ENCODE measurements around the gene SMPDL3A. TPM values are rescaled to one million over a fixed set of nuclear protein-coding genes. Genes with fewer than 3 reads are reported as not detected.

The SMPDL3A gene
- total RNA-seq, 1 experiment from 2014 or later: 0.59 TPM

DNA sequence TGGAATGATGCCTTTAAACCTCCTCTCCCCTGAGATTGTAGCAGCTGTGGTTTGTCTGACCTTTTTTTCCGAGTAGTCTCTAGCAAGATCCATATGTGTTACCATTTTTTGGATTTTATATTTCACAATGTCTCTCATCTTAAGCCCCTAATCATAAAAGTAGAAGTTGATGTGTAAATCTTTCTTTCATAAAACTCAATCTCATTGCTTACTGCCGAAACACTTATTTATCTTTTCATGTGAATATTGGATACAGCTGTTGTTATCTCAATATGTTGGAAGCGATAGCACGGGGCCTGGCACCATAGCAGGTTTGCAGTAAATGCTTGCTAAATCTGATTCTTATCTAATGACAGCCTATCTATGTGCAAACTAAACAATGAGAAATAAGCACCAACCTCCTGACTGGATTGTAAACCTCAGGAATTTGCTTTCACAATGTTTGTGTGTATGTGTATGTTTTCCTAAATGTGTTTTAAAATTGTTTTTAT lies 14.2 kb downstream of the SMPDL3A start:
- no peaks in the 10 kb centered on the region for H3K23me2 ChIP-seq (ENCODE audit: insufficient read length, low read depth, low read length, poor library complexity, severe bottlenecking)
- no peak overlapping the region for H4K91ac ChIP-seq (ENCODE audit: insufficient read length, low read depth, low read length)
- no peak overlapping the region for H3K9ac ChIP-seq (ENCODE audit: extremely low read depth, insufficient read length, low read length)
- no peaks in the 10 kb centered on the region for H3K27me3 ChIP-seq (ENCODE audit: insufficient read depth, low read length)
- H3K4me1 ChIP-seq (ENCODE audit: insufficient read depth, low read length): no peaks in the 10 kb centered on the region
- no peak overlapping the region for H3K23ac ChIP-seq (ENCODE audit: insufficient read length, low read depth, low read length)
- no peak overlapping the region for H3K14ac ChIP-seq (ENCODE audit: insufficient read depth, low read length)
- H3K79me2 ChIP-seq (ENCODE audit: insufficient read depth, low read length): no peaks in the 10 kb centered on the region
- H4K20me1 ChIP-seq (ENCODE audit: control insufficient read depth, insufficient read depth, insufficient read length): no peaks in the 10 kb centered on the region
- no peak overlapping the region for H3K56ac ChIP-seq (ENCODE audit: insufficient read length, low read depth, low read length)
- Mint-ChIP-seq H3K9me3 (no peaks in the 10 kb centered on the region), H3K27ac (no peak overlapping the region), H3K4me1 (peaks cover 6 to 8% of the 10 kb centered on the region in 2 experiments), H3K4me3 (no peak overlapping the region), H3K36me3 (ENCODE audit: insufficient read depth in 1 of 3, low read depth in 3 of 3) (no peaks in the 10 kb centered on the region), H3K27me3 (ENCODE audit: low read depth) (no peaks in the 10 kb centered on the region)
- TF ChIP-seq, protein P1, sequence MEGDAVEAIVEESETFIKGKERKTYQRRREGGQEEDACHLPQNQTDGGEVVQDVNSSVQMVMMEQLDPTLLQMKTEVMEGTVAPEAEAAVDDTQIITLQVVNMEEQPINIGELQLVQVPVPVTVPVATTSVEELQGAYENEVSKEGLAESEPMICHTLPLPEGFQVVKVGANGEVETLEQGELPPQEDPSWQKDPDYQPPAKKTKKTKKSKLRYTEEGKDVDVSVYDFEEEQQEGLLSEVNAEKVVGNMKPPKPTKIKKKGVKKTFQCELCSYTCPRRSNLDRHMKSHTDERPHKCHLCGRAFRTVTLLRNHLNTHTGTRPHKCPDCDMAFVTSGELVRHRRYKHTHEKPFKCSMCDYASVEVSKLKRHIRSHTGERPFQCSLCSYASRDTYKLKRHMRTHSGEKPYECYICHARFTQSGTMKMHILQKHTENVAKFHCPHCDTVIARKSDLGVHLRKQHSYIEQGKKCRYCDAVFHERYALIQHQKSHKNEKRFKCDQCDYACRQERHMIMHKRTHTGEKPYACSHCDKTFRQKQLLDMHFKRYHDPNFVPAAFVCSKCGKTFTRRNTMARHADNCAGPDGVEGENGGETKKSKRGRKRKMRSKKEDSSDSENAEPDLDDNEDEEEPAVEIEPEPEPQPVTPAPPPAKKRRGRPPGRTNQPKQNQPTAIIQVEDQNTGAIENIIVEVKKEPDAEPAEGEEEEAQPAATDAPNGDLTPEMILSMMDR (conservative IDR thresholded peaks at IDR 0.05): no peak
- H2AFZ ChIP-seq (ENCODE audit: low read length): no peak overlapping the region
- H3K9me3 ChIP-seq (ENCODE audit: control insufficient read depth, low read depth, low read length): no peaks in the 10 kb centered on the region
- no peak overlapping the region for H3K4ac ChIP-seq (ENCODE audit: low read depth, low read length)
- H2BK15ac ChIP-seq (ENCODE audit: low read depth, low read length): no peak overlapping the region
- no peak overlapping the region for H3T11ph ChIP-seq (ENCODE audit: low read length)
- H3K18ac ChIP-seq (ENCODE audit: insufficient read length, low read depth, low read length): no peak overlapping the region
- no peak overlapping the region for H3K4me2 ChIP-seq (ENCODE audit: insufficient read depth, insufficient read length, low read length)
- no peak overlapping the region for H2BK5ac ChIP-seq (ENCODE audit: insufficient read length, low read length)
- H2BK20ac ChIP-seq (ENCODE audit: low read depth, low read length, poor library complexity, severe bottlenecking): no peak overlapping the region
- H2BK12ac ChIP-seq (ENCODE audit: insufficient read length, low read depth, low read length): no peak overlapping the region
- DNase-seq: no peak
- H2BK120ac ChIP-seq (ENCODE audit: low read depth, low read length, poor library complexity, severe bottlenecking): no peak overlapping the region
- no CpG with 5 or more reads among the region's 4 CpGs for WGBS (ENCODE audit: extremely low coverage, insufficient read length, low lambda C conversion rate)
- no peak overlapping the region for H2AK5ac ChIP-seq (ENCODE audit: insufficient read length, low read length)
- no peak overlapping the region for H3K27ac ChIP-seq (ENCODE audit: insufficient read length, low read depth, low read length)
- H4K5ac ChIP-seq (ENCODE audit: insufficient read length, low read depth, low read length): no peak overlapping the region
- no peaks in the 10 kb centered on the region for H3K79me1 ChIP-seq (ENCODE audit: insufficient read depth, low read depth, low read length, poor library complexity, severe bottlenecking)
- no peak overlapping the region for H4K8ac ChIP-seq (replicated peaks; ENCODE audit: insufficient read length, low read depth, low read length)
